HepG2 (cell line): ENCODE measurements around the gene NR3C2. TPM values are rescaled to one million over a fixed set of nuclear protein-coding genes. Genes with fewer than 3 reads are reported as not detected.

Source experiments
- ATAC-seq: fragments of 200-7000 bp; cut with Tn5 transposase; 3 replicates; pipeline ENCODE4 v1.9.1; 2020; ENCODE audit warnings: mild to moderate bottlenecking, moderate library complexity
- BruUV-seq: library from RNA; stranded (reverse); fragments of 400-500 nt; replicated peaks from 2 replicates; lab custom pipeline; 2021; lab: Mats Ljungman, UMichigan
- CTCF ChIA-PET: fragments of 300-600 bp; formaldehyde crosslinking; extraction: SDS; loops from one replicate; lab custom pipeline; 2021; ENCODE audit warnings: low total read pairs, inconsistent platforms, low intra/inter-chr PET ratio; lab: Yijun Ruan, JAX
- POLR2A ChIA-PET: fragments of 350-600 bp; sonication (Branson Sonifier 250); formaldehyde crosslinking; loops from one replicate; lab custom pipeline; 2020; ENCODE audit warnings: antibody characterized with exemption, inconsistent platforms; lab: Yijun Ruan, JAX
- DNase-seq: peaks from one replicate; pipeline ENCODE4 v3.0.0-alpha.2; 2015; ENCODE audit warnings: low spot score
- FAIRE-seq: peaks from 3 replicates; lab custom pipeline; 2011; peaks lifted over from hg19 to GRCh38; lab: Jason Lieb, UNC
- H2AFZ ChIP-seq: one replicate; pipeline ENCODE4 v1.6.1; 2011; ENCODE audit warnings: low read length, inconsistent platforms
- H3K27ac ChIP-seq: fragments of 300-600 bp; 3 replicates; pipeline ENCODE4 v1.8.0; 2011; ENCODE audit warnings: mixed run types, mild to moderate bottlenecking, mixed read lengths, low read length, inconsistent platforms; ENCODE audit not compliant: insufficient read depth; ENCODE audit errors: extremely low read length
- H3K27me3 ChIP-seq, 2 experiments: fragments of 200-600 bp in 1 of 2; 2 replicates in 1 of 2; 3 replicates in 1 of 2; pipeline versions ENCODE4 v1.6.0 to v1.8.0; 2011; ENCODE audit warnings: low read length in 2 of 2, mild to moderate bottlenecking in 2 of 2, moderate library complexity in 2 of 2, inconsistent platforms in 1 of 2; ENCODE audit not compliant: insufficient read depth in 2 of 2, control insufficient read depth in 1 of 2
- H3K36me3 ChIP-seq, 2 experiments: fragments of 200-600 bp in 1 of 2; replicated peaks in 1 of 2; 2 replicates in 1 of 2; 3 replicates in 1 of 2; pipeline versions ENCODE4 v1.5.1 to v1.8.0; 2011; ENCODE audit warnings: low read length in 2 of 2, inconsistent platforms in 1 of 2; ENCODE audit not compliant: insufficient read depth in 2 of 2, control insufficient read depth in 1 of 2
- H3K4me1 ChIP-seq: 2 replicates; pipeline ENCODE4 v1.5.1; 2012; ENCODE audit warnings: low read length, inconsistent platforms; ENCODE audit not compliant: insufficient read depth
- H3K4me2 ChIP-seq: 2 replicates; pipeline ENCODE4 v1.6.0; 2011; ENCODE audit warnings: low read depth, low read length, inconsistent platforms
- H3K4me3 ChIP-seq, 3 experiments: fragments of 200-600 bp in 1 of 3; sonication (generic), shearing (Covaris generic) in 1 of 3; replicated peaks in 1 of 3; 2 replicates each; pipeline ENCODE4 v1.5.1; 2011 to 2016; ENCODE audit warnings: low read length in 3 of 3, inconsistent platforms in 2 of 3, low read depth in 2 of 3, mild to moderate bottlenecking in 2 of 3, control low read depth in 1 of 3, mixed read lengths in 1 of 3; ENCODE audit not compliant: insufficient read depth in 1 of 3
- H3K79me2 ChIP-seq: one replicate; pipeline ENCODE4 v1.6.1; 2011; ENCODE audit warnings: low read length, inconsistent platforms; ENCODE audit not compliant: insufficient read depth
- H3K9ac ChIP-seq: 2 replicates; pipeline ENCODE4 v1.6.0; 2011; ENCODE audit warnings: mild to moderate bottlenecking, low read depth, low read length, inconsistent platforms; ENCODE audit not compliant: insufficient read depth
- H3K9me3 ChIP-seq: 2 replicates; pipeline ENCODE4 v1.5.1; 2012; ENCODE audit warnings: mild to moderate bottlenecking, low read length
- H4K20me1 ChIP-seq: 2 replicates; pipeline ENCODE4 v1.6.0; 2011; ENCODE audit warnings: inconsistent platforms, mild to moderate bottlenecking, low read length, moderate library complexity; ENCODE audit not compliant: insufficient read depth
- AFF4 ChIP-seq: sonication (generic); formaldehyde crosslinking; IDR thresholded peaks from 2 replicates; pipeline ENCODE4 v1.4.0; 2020; ENCODE audit warnings: missing genetic modification reagents
- ATF1 ChIP-seq: IDR thresholded peaks from 2 replicates; pipeline ENCODE4 v1.6.1; 2016; ENCODE audit warnings: mild to moderate bottlenecking, control low read depth
- CERS6 ChIP-seq: sonication (generic); formaldehyde crosslinking; IDR thresholded peaks from 2 replicates; pipeline ENCODE4 v1.5.0; 2020; ENCODE audit warnings: missing genetic modification reagents
- JDP2 ChIP-seq: sonication (generic); formaldehyde crosslinking; IDR thresholded peaks from 2 replicates; pipeline ENCODE4 v1.8.1; 2022; ENCODE audit warnings: missing genetic modification reagents, borderline replicate concordance
- MTF1 ChIP-seq: sonication (generic); formaldehyde crosslinking; IDR thresholded peaks from 2 replicates; pipeline ENCODE4 v1.5.0; 2020; ENCODE audit warnings: missing genetic modification reagents
- POLR2A ChIP-seq, 2 experiments: IDR thresholded peaks; 2 replicates each; pipeline ENCODE4 v1.6.1; 2011; ENCODE audit warnings: low read depth in 2 of 2, low read length in 2 of 2, mild to moderate bottlenecking in 1 of 2, moderate library complexity in 1 of 2; ENCODE audit not compliant: insufficient read depth in 1 of 2
- RXRA ChIP-seq: sonication (generic); formaldehyde crosslinking; IDR thresholded peaks from 2 replicates; pipeline ENCODE4 v1.5.1; 2020; ENCODE audit warnings: missing genetic modification reagents
- SNAPC5 ChIP-seq: sonication (generic); formaldehyde crosslinking; IDR thresholded peaks from 2 replicates; pipeline ENCODE4 v1.8.1; 2023; ENCODE audit warnings: mild to moderate bottlenecking, missing genetic modification reagents, borderline replicate concordance
- SP1 ChIP-seq, 2 experiments: fragments of 450-650 bp in 1 of 2; sonication (generic) in 1 of 2; formaldehyde crosslinking in 1 of 2; IDR thresholded peaks; 2 replicates each; pipeline versions ENCODE4 v1.4.0 to v1.6.1; 2016 to 2020; ENCODE audit warnings: missing genetic modification reagents in 1 of 2
- TBP ChIP-seq: sonication (generic); formaldehyde crosslinking; IDR thresholded peaks from 2 replicates; pipeline ENCODE4 v1.5.0; 2020; ENCODE audit warnings: missing genetic modification reagents
- TMF1 ChIP-seq: sonication (generic); formaldehyde crosslinking; IDR thresholded peaks from 2 replicates; pipeline ENCODE4 v1.8.1; 2022; ENCODE audit warnings: low read depth, missing genetic modification reagents
- ZNF10 ChIP-seq: sonication (generic); formaldehyde crosslinking; IDR thresholded peaks from 2 replicates; pipeline ENCODE4 v1.4.0; 2020; ENCODE audit warnings: mild to moderate bottlenecking, low read depth, missing genetic modification reagents, borderline replicate concordance
- ZNF101 ChIP-seq: sonication (generic); formaldehyde crosslinking; IDR thresholded peaks from 2 replicates; pipeline ENCODE4 v1.4.0; 2020; ENCODE audit warnings: mild to moderate bottlenecking, low read depth, missing genetic modification reagents, borderline replicate concordance
- ZNF30 ChIP-seq: sonication (generic); formaldehyde crosslinking; IDR thresholded peaks from 2 replicates; pipeline ENCODE4 v1.5.0; 2020; ENCODE audit warnings: mild to moderate bottlenecking, missing genetic modification reagents
- ZNF574 ChIP-seq: sonication (generic); formaldehyde crosslinking; IDR thresholded peaks from 2 replicates; pipeline ENCODE4 v1.4.0; 2020; ENCODE audit warnings: missing genetic modification reagents
- ZNF761 ChIP-seq: sonication (generic); formaldehyde crosslinking; conservative IDR thresholded peaks from 2 replicates; pipeline ENCODE4 v1.4.0; 2020; ENCODE audit warnings: mild to moderate bottlenecking, missing genetic modification reagents
- ZSCAN30 ChIP-seq: sonication (generic); formaldehyde crosslinking; IDR thresholded peaks from 2 replicates; pipeline ENCODE4 v1.5.0; 2020; ENCODE audit warnings: mild to moderate bottlenecking, missing genetic modification reagents
- whole genome bisulfite sequencing: methylation state at CpG from one replicate; pipeline ENCODE4 v1.1.6; 2017; ENCODE audit warnings: low lambda C conversion rate; 5-methylcytosine and 5-hydroxymethylcytosine counted together
- in situ Hi-C: cut with HindIII; loops from 2 replicates; pipeline ENCODE4 v1.10.0; 2017; ENCODE audit warnings: low pct_unique_long_range_greater_than_20kb; ENCODE audit not compliant: extremely low pct_ligation_motif_present
- intact Hi-C: fragments of 100-400 bp; cut with micrococcal nuclease; formaldehyde crosslinking; loops from one replicate; pipeline ENCODE4 v1.10.0; 2022; ENCODE audit not compliant: unreplicated experiment
- polyA plus RNA-seq, 8 experiments: library from polyadenylated mRNA; depleted of rRNA in 3 of 8; stranded (reverse) in 7 of 8; unstranded in 1 of 8; fragments of >200 nt; fragmentation: Illumina TruSeq in 4 of 8; extraction: Trizol in 4 of 8; gene quantifications; 2 replicates each; pipeline versions ENCODE4 v1.2.1 to v1.2.3, GENCODE V29; 2011 to 2016; ENCODE audit warnings: low read depth in 4 of 8, missing spikeins in 1 of 8, mixed read lengths in 1 of 8; ENCODE audit not compliant: insufficient read depth in 1 of 8
- total RNA-seq, 5 experiments: library from RNA; depleted of rRNA; stranded (reverse); fragments of >200 nt; fragmentation: Illumina TruSeq; extraction: Trizol; gene quantifications; 2 replicates each; pipeline ENCODE4 v1.2.3, GENCODE V29; 2016; ENCODE audit warnings: low read depth in 1 of 5

NR3C2 gene
- total and polyA plus RNA-seq, 2 of the 13 experiments (the other 11 are each of a cell fraction or from before 2014, with no cell fraction given) = 0.26 to 0.46 TPM

GRCh38 chr4:148438047-148438446, 4.2 kb downstream of the NR3C2 start:
- peaks cover 13% of the 10 kb centered on the region; the same call in 1 of the 2 replicates for H3K4me1 ChIP-seq
- POLR2A ChIA-PET = no interaction called here
- FAIRE-seq = no peak
- H3K36me3 ChIP-seq = no peaks in the 10 kb centered on the region
- H3K9ac ChIP-seq = no peak overlapping the region
- DNase-seq = no peak
- peaks cover 0 to 16% of the 10 kb centered on the region in 2 experiments; a peak in 3 of 5 replicates for H3K27me3 ChIP-seq
- no peak overlapping the region for H3K4me2 ChIP-seq
- H3K27ac ChIP-seq = no peak overlapping the region
- no peak for TF ChIP-seq AFF4 (CRISPR knock-in tag)
- no peak for TF ChIP-seq MTF1 (CRISPR knock-in tag)
- no peak for TF ChIP-seq TMF1 (CRISPR knock-in tag)
- no peak for TF ChIP-seq ZNF761 (CRISPR knock-in tag)
- no peak for TF ChIP-seq ZNF30
- no peak for TF ChIP-seq ZNF574
- no peak for TF ChIP-seq ZSCAN30 (CRISPR knock-in tag)
- TF ChIP-seq TBP (CRISPR knock-in tag) = no peak
- no peak for TF ChIP-seq RXRA (CRISPR knock-in tag)
- TF ChIP-seq ZNF101 = no peak
- TF ChIP-seq ZNF10 (CRISPR knock-in tag) = no peak
- TF ChIP-seq CERS6 (CRISPR knock-in tag) = no peak
- no peak for TF ChIP-seq POLR2A (IDR thresholded peaks at IDR 0.05; ENCODE audit: insufficient read depth in 1 of 2, low read depth in 2 of 2, low read length in 2 of 2)
- no peak for TF ChIP-seq JDP2
- no peak for TF ChIP-seq SNAPC5 (CRISPR knock-in tag)
- no peak for TF ChIP-seq ATF1 (CRISPR knock-in tag)
- no peak for TF ChIP-seq SP1 (IDR thresholded peaks at IDR 0.05)
- TF ChIP-seq SP1 (CRISPR knock-in tag; IDR thresholded peaks at IDR 0.05) = no peak
- CTCF ChIA-PET = no interaction called here
- intact Hi-C loops = no loop called here
- no peaks in the 10 kb centered on the region for H3K79me2 ChIP-seq
- H3K4me3 ChIP-seq = no peak overlapping the region
- no peaks in the 10 kb centered on the region for H4K20me1 ChIP-seq
- BruUV-seq = no TSS peak
- no peak for ATAC-seq
- 10% methylated on average over 2 of the region's 2 CpGs for WGBS
- H2AFZ ChIP-seq = no peak overlapping the region
- in situ Hi-C loops = no loop called here
- no peaks in the 10 kb centered on the region for H3K9me3 ChIP-seq
